Measurements from ENCODE around the gene WDSUB1.

Gene WDSUB1

GRCh38 chr2:159219394-159219998, 67.0 kb downstream of the WDSUB1 start:
- no peak for DNase-seq

- DNase-seq = no peak
These were observed 68.1 kb downstream of the WDSUB1 start for GRCh38 chr2:159218389-159218788.

- DNase-seq = no peak
These were observed 68.8 kb downstream of the WDSUB1 start for GRCh38 chr2:159217676-159218075.

- no peak for DNase-seq
These were observed 71.4 kb downstream of the WDSUB1 start for GRCh38 chr2:159215116-159215515.

GRCh38 chr2:159214325-159214865, 72.1 kb downstream of the WDSUB1 start:
- no peak for DNase-seq

- no peak for DNase-seq
These were observed 73.2 kb downstream of the WDSUB1 start for GRCh38 chr2:159213296-159213695.

- no peak for DNase-seq
These were observed 74.8 kb downstream of the WDSUB1 start for GRCh38 chr2:159211447-159212396.

GRCh38 chr2:159209341-159210306, 76.9 kb downstream of the WDSUB1 start:
- peak; percentile 14 for DNase-seq

GRCh38 chr2:159208438-159208837, 78.1 kb downstream of the WDSUB1 start:
- DNase-seq = no peak

GRCh38 chr2:159206736-159207380, 79.6 kb downstream of the WDSUB1 start:
- DNase-seq = no peak

GRCh38 chr2:159204381-159205144, 81.9 kb downstream of the WDSUB1 start:
- no peak for DNase-seq

- no peak for DNase-seq
These were observed 83.9 kb downstream of the WDSUB1 start for GRCh38 chr2:159202568-159203071.

GRCh38 chr2:159201360-159202063, 85.0 kb downstream of the WDSUB1 start:
- peak; percentile 7 for DNase-seq

GRCh38 chr2:159200498-159200897, 86.0 kb downstream of the WDSUB1 start:
- no peak for DNase-seq

- no peak for DNase-seq
These were observed 86.6 kb downstream of the WDSUB1 start for GRCh38 chr2:159199761-159200465.

GRCh38 chr2:159199236-159199635, 87.3 kb downstream of the WDSUB1 start:
- DNase-seq = no peak

- DNase-seq = no peak
These were observed 90.0 kb downstream of the WDSUB1 start for GRCh38 chr2:159196393-159196925.

GRCh38 chr2:159195697-159196096, 90.8 kb downstream of the WDSUB1 start:
- DNase-seq = no peak

- DNase-seq = no peak
These were observed 92.3 kb downstream of the WDSUB1 start for GRCh38 chr2:159194241-159194640.

GRCh38 chr2:159193791-159194190, 92.7 kb downstream of the WDSUB1 start:
- no peak for DNase-seq

All from activated naive CD4-positive, alpha-beta T cell treated with Interleukin-2 at 50 U/mL for 16 hours (primary cell).